VCaP (cell line): ENCODE measurements around the gene EFNA2.
"Not testable (repeated sequence)": the region's sequence is repeated elsewhere in the genome, so short reads cannot be mapped to it uniquely, and the experiment has no call there.

Source experiments
- H3K27ac ChIP-seq: fragments of 450-650 bp; 2 replicates; pipeline ENCODE4 v1.5.1; 2017
- CTCF ChIP-seq: fragments of 450-650 bp; conservative IDR thresholded peaks from 2 replicates; pipeline ENCODE4 v1.5.1; 2017; ENCODE audit warnings: mild to moderate bottlenecking, moderate library complexity

EFNA2 gene

GRCh38 chr19:1321539-1321938 lies 35.9 kb downstream of the EFNA2 start:
- TF ChIP-seq CTCF = no peak
- H3K27ac ChIP-seq = no peak overlapping the region

GRCh38 chr19:1322198-1322981 lies 36.7 kb downstream of the EFNA2 start:
- TF ChIP-seq CTCF = no peak
- no peak overlapping the region for H3K27ac ChIP-seq

GRCh38 chr19:1324249-1324805 lies 38.7 kb downstream of the EFNA2 start:
- TF ChIP-seq CTCF = no peak
- no peak overlapping the region; the same call in 1 of the 2 replicates for H3K27ac ChIP-seq

- H3K27ac ChIP-seq = peak overlapping the region; percentile 38; the same call in 1 of the 2 replicates
- TF ChIP-seq CTCF = no peak
These were observed 39.3 kb downstream of the EFNA2 start for GRCh38 chr19:1324806-1325567.

- no peak for TF ChIP-seq CTCF
These were observed 40.1 kb downstream of the EFNA2 start for GRCh38 chr19:1325568-1326294.

GRCh38 chr19:1327125-1327524 lies 41.5 kb downstream of the EFNA2 start:
- H3K27ac ChIP-seq = no peak overlapping the region

More at GRCh38 chr19:1325568-1326294, 40.1 kb downstream of the EFNA2 start:
- H3K27ac ChIP-seq = peak overlapping the region; percentile 38; the same call in 1 of the 2 replicates

GRCh38 chr19:1332208-1332607 lies 46.5 kb downstream of the EFNA2 start:
- H3K27ac ChIP-seq = not testable (repeated sequence)

More at GRCh38 chr19:1327125-1327524, 41.5 kb downstream of the EFNA2 start:
- no peak for TF ChIP-seq CTCF
